Caco-2 (cell line): Measurements from ENCODE around the gene CCDC136. TPM values are rescaled to one million over a fixed set of nuclear protein-coding genes. Genes with fewer than 3 reads are reported as not detected.

Experiments
- BruUV-seq: library from RNA; stranded (reverse); fragments of 400-500 nt; replicated peaks from 2 replicates; lab custom pipeline; 2021; lab: Mats Ljungman, UMichigan
- CTCF ChIA-PET: fragments of 300-600 bp; sonication (Branson Sonifier 250); formaldehyde crosslinking; loops from one replicate; lab custom pipeline; 2022; ENCODE audit warnings: antibody characterized with exemption; lab: Charles Lee
- POLR2A ChIA-PET: fragments of 300-600 bp; sonication (Branson Sonifier 250); formaldehyde crosslinking; loops from one replicate; lab custom pipeline; 2022; ENCODE audit warnings: antibody characterized with exemption; lab: Charles Lee
- DNase-seq, 2 experiments: peaks; one replicate each; pipeline versions ENCODE4 v3.0.0 to v3.0.0-alpha.2; 2020 to 2022
- H3K27me3 ChIP-seq: replicated peaks from 2 replicates; pipeline ENCODE4 v1.6.0; 2011; ENCODE audit warnings: low read length; ENCODE audit not compliant: control insufficient read depth, insufficient read depth
- H3K36me3 ChIP-seq: 2 replicates; pipeline ENCODE4 v1.5.1; 2011; ENCODE audit warnings: low read length; ENCODE audit not compliant: control insufficient read depth, insufficient read depth
- H3K4me1 ChIP-seq: fragments of 250-450 bp; sonication (Bioruptor Pico); 2 replicates; pipeline ENCODE4 v1.5.1; 2020; ENCODE audit warnings: mild to moderate bottlenecking
- H3K4me3 ChIP-seq: 2 replicates; pipeline ENCODE4 v1.5.1; 2011; ENCODE audit warnings: low read depth, mild to moderate bottlenecking, control low read depth, low read length
- H3K9me3 ChIP-seq: fragments of 250-450 bp; sonication (Bioruptor Pico); 2 replicates; pipeline ENCODE4 v1.5.1; 2020; ENCODE audit warnings: mild to moderate bottlenecking, moderate library complexity
- H3K27ac Mint-ChIP-seq: one replicate; pipeline ENCODE4 v1.8.0; 2022; ENCODE audit warnings: mixed read lengths; ENCODE audit not compliant: unreplicated experiment
- H3K27me3 Mint-ChIP-seq: one replicate; pipeline ENCODE4 v1.8.0; 2022; ENCODE audit warnings: mixed read lengths; ENCODE audit not compliant: insufficient read depth, unreplicated experiment
- H3K36me3 Mint-ChIP-seq: one replicate; pipeline ENCODE4 v1.8.0; 2022; ENCODE audit warnings: mild to moderate bottlenecking, mixed read lengths; ENCODE audit not compliant: insufficient read depth, unreplicated experiment
- H3K4me1 Mint-ChIP-seq: one replicate; pipeline ENCODE4 v1.8.0; 2022; ENCODE audit warnings: low read depth, mixed read lengths; ENCODE audit not compliant: unreplicated experiment
- H3K4me3 Mint-ChIP-seq: one replicate; pipeline ENCODE4 v1.8.0; 2022; ENCODE audit warnings: mild to moderate bottlenecking, moderate library complexity, mixed read lengths; ENCODE audit not compliant: unreplicated experiment
- H3K9me3 Mint-ChIP-seq: one replicate; pipeline ENCODE4 v1.8.0; 2022; ENCODE audit warnings: mixed read lengths; ENCODE audit not compliant: unreplicated experiment
- intact Hi-C: fragments of 100-400 bp; cut with micrococcal nuclease; formaldehyde crosslinking; loops from one replicate; pipeline ENCODE4 v1.10.0; 2022; ENCODE audit not compliant: unreplicated experiment
- total RNA-seq: library from RNA; stranded (reverse); gene quantifications from 2 replicates; pipeline ENCODE4 v1.2.3, GENCODE V29; 2022
- TF ChIP-seq, protein P1 (sequence below), 2 experiments: fragments of 200-600 bp in 1 of 2; IDR thresholded peaks; 1 replicate in 1 of 2; 2 replicates in 1 of 2; pipeline versions ENCODE4 v1.5.1 to v1.8.0; 2011 to 2022; ENCODE audit warnings: antibody characterized with exemption in 1 of 2, control low read depth in 1 of 2, inconsistent platforms in 1 of 2, low read depth in 1 of 2, low read length in 1 of 2, mild to moderate bottlenecking in 1 of 2, moderate library complexity in 1 of 2; ENCODE audit not compliant: insufficient read depth in 1 of 2, severe bottlenecking in 1 of 2, unreplicated experiment in 1 of 2

The CCDC136 gene
- total RNA-seq, 1 experiment from 2014 or later, result 10.2 TPM

GRCh38 chr7:128794020-128794419, 2.3 kb downstream of the CCDC136 start:
- Histone ChIP-seq H3K27me3 (no peaks in the 10 kb centered on the region), H3K9me3 (no peaks in the 10 kb centered on the region), H3K36me3 (no peaks in the 10 kb centered on the region), H3K4me3 (no peak overlapping the region), H3K4me1 (no peaks in the 10 kb centered on the region)
- H3K36me3 Mint-ChIP-seq, result no peaks in the 10 kb centered on the region
- H3K4me1 Mint-ChIP-seq, result no peaks in the 10 kb centered on the region
- peaks cover 2% of the 10 kb centered on the region for H3K27me3 Mint-ChIP-seq
- no peak overlapping the region for H3K4me3 Mint-ChIP-seq
- ChIA-PET CTCF (no interaction called here), POLR2A (no interaction called here)
- no peak overlapping the region for H3K27ac Mint-ChIP-seq
- intact Hi-C loops, result loop anchor here (5.0 kb wide), 2 partner anchors 38 to 88 kb away; partner anchors contain the start of gene FLNC
- DNase-seq, result no peak
- H3K9me3 Mint-ChIP-seq, result no peaks in the 10 kb centered on the region
- no TSS peak for BruUV-seq
- TF ChIP-seq, protein P1, sequence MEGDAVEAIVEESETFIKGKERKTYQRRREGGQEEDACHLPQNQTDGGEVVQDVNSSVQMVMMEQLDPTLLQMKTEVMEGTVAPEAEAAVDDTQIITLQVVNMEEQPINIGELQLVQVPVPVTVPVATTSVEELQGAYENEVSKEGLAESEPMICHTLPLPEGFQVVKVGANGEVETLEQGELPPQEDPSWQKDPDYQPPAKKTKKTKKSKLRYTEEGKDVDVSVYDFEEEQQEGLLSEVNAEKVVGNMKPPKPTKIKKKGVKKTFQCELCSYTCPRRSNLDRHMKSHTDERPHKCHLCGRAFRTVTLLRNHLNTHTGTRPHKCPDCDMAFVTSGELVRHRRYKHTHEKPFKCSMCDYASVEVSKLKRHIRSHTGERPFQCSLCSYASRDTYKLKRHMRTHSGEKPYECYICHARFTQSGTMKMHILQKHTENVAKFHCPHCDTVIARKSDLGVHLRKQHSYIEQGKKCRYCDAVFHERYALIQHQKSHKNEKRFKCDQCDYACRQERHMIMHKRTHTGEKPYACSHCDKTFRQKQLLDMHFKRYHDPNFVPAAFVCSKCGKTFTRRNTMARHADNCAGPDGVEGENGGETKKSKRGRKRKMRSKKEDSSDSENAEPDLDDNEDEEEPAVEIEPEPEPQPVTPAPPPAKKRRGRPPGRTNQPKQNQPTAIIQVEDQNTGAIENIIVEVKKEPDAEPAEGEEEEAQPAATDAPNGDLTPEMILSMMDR (IDR thresholded peaks at IDR 0.05; ENCODE audit: insufficient read depth in 1 of 2, low read depth in 1 of 2, low read length in 1 of 2, severe bottlenecking in 1 of 2, unreplicated experiment in 1 of 2), result no peak

DNA sequence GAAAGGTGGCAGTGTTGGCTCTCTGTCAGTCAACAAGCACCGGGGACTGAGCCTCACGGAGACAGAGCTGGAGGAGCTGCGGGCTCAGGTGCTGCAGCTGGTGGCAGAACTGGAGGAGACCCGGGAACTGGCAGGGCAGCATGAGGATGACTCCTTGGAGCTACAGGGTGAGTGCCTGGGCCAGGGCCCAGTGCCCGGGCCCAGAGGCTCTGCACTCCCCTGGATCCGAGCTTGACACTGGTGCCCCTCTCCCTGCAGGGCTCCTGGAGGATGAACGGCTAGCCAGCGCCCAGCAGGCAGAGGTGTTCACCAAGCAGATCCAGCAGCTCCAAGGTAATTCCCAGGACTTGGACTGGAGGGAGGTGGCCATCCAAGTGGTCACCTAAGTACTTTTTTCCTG, 2.7 kb downstream of the CCDC136 start:
- Histone ChIP-seq H3K27me3 (no peaks in the 10 kb centered on the region), H3K4me1 (no peaks in the 10 kb centered on the region), H3K9me3 (no peaks in the 10 kb centered on the region), H3K36me3 (no peaks in the 10 kb centered on the region), H3K4me3 (no peak overlapping the region)
- no peaks in the 10 kb centered on the region for H3K4me1 Mint-ChIP-seq
- H3K36me3 Mint-ChIP-seq, result no peaks in the 10 kb centered on the region
- TF ChIP-seq, protein P1 (IDR thresholded peaks at IDR 0.05; ENCODE audit: insufficient read depth in 1 of 2, low read depth in 1 of 2, low read length in 1 of 2, severe bottlenecking in 1 of 2, unreplicated experiment in 1 of 2), result no peak
- ChIA-PET POLR2A (no interaction called here), CTCF (interaction anchor here (0.6 kb wide), 1 partner anchor 39 kb away, joined by 3 read pairs; no protein-coding TSS in a partner anchor)
- intact Hi-C loops, result loop anchor here (5.0 kb wide), 2 partner anchors 38 to 88 kb away; partner anchors contain the start of gene FLNC
- no peak overlapping the region for H3K27ac Mint-ChIP-seq
- no peaks in the 10 kb centered on the region for H3K9me3 Mint-ChIP-seq
- no TSS peak for BruUV-seq
- no peak for DNase-seq
- no peak overlapping the region for H3K4me3 Mint-ChIP-seq
- peaks cover 2% of the 10 kb centered on the region for H3K27me3 Mint-ChIP-seq

GRCh38 chr7:128795129-128795528, 3.4 kb downstream of the CCDC136 start:
- H3K36me3 ChIP-seq, result no peaks in the 10 kb centered on the region
- Mint-ChIP-seq H3K4me1 (no peaks in the 10 kb centered on the region), H3K4me3 (no peak overlapping the region), H3K9me3 (no peaks in the 10 kb centered on the region), H3K27me3 (peaks cover 2% of the 10 kb centered on the region), H3K27ac (no peak overlapping the region), H3K36me3 (no peaks in the 10 kb centered on the region)
- TF ChIP-seq, protein P1 (IDR thresholded peaks at IDR 0.05; ENCODE audit: insufficient read depth in 1 of 2, low read depth in 1 of 2, low read length in 1 of 2, severe bottlenecking in 1 of 2, unreplicated experiment in 1 of 2), result no peak
- no TSS peak for BruUV-seq
- intact Hi-C loops, result no loop called here
- CTCF ChIA-PET, result no interaction called here
- H3K9me3 ChIP-seq, result no peaks in the 10 kb centered on the region
- no peaks in the 10 kb centered on the region for H3K27me3 ChIP-seq
- DNase-seq, result no peak
- POLR2A ChIA-PET, result no interaction called here
- H3K4me1 ChIP-seq, result no peaks in the 10 kb centered on the region
- H3K4me3 ChIP-seq, result no peak overlapping the region
